HG03575 (cell line): Measurements from ENCODE around the gene TEX22.

Source experiments
- ATAC-seq: cut with Tn5 transposase; IDR thresholded peaks from one replicate; pipeline ENCODE4 v1.9.1; 2021; ENCODE audit not compliant: unreplicated experiment, insufficient number of reproducible peaks, low FRiP score; ENCODE audit errors: extremely low read depth

Gene TEX22

GRCh38 chr14:105394714-105395537 lies 3.4 kb upstream of the TEX22 start:
- no peak for ATAC-seq

GRCh38 chr14:105395538-105395854 lies 2.8 kb upstream of the TEX22 start:
- no peak for ATAC-seq

DNA sequence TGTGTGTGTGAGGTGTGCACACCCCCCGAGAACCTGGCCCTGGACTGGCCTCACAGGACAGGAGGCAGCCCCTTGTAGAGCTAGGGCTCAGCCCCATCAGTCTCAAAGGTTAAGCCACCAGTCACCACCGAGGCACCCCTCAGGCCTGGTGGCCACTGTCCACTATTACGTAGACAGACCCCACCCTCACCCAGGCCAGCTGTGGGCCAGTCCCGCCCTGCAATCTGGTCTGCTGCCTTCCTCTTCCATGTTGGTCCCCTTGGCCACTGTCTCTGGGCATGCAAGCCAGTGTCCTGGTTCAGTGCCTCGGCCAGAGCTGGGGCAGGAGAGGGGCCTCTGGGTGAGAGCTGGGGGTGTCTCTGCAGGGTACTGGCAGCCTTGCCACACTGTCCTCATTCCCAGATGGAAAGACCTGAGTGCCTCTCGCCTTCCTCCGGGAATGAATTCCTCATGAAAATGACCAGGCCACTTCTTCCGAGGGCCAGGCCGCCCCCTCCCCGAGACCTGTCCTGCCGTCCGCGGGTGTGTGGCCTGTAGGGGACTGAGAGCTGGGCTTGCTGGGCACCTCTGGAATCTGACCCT lies 897 bp upstream of the TEX22 start:
- ATAC-seq, result no peak

GRCh38 chr14:105398726-105399465 lies 558 bp downstream of the TEX22 start:
- no peak for ATAC-seq

DNA sequence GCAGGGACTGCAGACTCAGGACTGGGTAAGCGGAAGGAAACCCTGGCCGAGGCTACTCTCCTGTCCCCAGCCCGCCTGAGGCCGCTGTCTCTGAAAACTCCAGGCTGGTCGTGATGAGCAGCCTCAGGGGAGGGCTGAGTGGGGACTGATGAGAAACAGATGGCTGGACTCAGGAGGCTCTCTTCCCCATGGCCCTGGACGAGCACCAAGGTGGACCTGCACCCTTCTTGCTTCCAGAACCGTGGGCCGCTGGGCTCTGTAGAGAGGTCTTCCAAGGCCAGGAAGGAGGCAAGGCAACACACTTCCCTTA lies 1.1 kb downstream of the TEX22 start:
- no peak for ATAC-seq

- ATAC-seq, result no peak
Observed at GRCh38 chr14:105400016-105400415, 1.7 kb downstream of the TEX22 start.

DNA sequence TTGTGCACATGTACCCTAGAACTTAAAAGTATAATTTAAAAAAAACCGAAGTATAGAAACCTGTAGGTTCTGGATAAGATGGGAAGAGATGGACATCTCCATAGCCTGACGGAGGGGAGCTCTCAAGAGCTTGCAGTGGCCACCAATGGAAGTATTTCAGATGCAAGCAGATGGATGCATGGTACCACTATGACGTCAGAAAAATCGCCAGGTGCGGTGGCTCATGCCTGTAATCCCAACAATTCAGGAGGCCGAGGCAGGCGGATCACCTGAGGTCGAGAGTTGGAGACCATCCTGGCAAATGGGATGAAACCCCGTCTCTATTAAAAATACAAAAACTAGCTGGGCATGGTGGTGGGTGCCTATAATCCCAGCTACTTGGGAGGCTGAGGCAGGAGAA lies 3.4 kb downstream of the TEX22 start:
- no peak for ATAC-seq

DNA sequence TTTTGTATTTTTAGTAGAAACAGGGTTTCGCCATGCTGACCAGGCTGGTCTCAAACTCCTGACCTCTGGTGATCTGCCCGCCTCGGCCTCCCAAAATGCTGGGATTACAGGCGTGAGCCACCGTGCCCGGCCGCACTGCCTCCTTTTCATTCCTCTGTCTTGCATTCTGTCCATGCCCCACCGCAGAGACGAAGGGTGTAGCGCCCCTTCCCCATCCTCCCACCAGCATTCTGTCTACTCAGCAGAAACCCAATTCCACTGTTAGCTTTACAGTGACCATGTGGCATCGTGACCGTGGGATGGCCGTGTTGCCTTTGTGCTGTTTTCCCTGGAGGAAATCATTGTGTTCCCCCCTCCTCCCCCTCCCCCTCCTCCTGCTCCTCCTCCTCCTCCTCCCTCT lies 10.3 kb downstream of the TEX22 start:
- ATAC-seq, result no peak

- no peak for ATAC-seq
Observed at GRCh38 chr14:105409364-105409763, 11.0 kb downstream of the TEX22 start.

DNA sequence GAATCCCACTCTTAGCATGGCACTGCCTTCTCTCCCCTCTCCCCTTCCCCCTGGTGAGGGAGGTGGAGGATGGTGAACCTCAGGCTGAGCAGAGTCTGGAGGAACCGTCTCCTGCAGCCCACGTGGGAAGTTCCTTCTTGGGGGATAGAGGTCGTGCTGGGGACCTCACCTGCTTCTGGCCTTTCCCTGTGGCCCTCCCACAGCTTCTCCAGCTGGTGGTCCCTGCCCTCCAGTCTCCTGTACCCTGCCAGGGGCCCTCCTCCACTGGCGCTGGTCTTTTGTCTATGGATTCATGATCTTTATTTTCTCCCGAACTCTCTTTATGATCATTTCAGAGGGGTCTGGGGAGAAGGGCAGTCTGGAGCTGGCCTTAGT lies 12.3 kb downstream of the TEX22 start:
- ATAC-seq, result no peak

DNA sequence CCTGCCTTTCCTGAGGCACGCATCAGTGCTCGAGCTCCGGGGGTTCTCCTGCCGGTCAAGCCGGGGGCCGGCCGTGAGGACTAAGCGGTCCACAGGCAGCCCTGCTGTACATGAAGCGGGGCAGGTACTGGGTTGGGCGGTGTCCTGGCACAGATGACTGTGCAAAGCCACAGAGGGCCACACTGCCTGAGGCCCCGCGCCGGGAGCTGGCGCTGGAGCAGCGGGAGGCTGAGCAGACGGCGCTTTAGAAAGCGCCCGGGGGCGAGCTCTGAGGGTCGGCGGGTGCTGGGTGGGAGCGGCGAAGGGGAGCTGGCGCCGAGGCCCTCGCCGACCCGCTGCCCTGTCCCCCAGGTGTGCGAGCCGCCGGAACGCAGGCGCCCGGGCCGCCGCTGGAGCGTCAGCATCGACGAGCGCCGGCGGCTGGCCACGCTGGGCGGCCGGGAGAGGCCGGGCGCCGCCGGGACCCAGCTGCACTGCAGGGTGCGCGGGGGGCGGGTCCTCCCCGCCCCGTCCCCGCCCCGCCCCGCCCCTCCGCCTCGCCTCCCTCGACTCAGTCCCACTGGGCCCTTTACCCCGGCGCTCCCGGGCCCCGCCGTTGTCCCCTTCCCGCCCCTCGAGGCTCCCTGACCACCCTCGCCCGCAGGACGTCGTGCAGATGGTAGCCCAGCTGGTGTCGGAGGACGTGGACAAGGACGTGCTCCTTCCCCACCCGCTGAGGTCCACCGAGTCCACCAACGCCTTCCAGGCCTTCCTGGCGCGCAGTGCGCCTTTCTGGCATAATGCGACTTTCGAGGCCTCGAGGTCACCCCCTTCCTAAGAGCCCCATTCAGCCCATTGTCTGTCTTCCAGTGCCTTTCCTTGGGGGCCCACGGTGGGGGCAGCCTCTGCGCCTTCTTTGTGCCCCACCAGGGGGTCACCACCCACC lies 12.9 kb downstream of the TEX22 start:
- no peak for ATAC-seq

DNA sequence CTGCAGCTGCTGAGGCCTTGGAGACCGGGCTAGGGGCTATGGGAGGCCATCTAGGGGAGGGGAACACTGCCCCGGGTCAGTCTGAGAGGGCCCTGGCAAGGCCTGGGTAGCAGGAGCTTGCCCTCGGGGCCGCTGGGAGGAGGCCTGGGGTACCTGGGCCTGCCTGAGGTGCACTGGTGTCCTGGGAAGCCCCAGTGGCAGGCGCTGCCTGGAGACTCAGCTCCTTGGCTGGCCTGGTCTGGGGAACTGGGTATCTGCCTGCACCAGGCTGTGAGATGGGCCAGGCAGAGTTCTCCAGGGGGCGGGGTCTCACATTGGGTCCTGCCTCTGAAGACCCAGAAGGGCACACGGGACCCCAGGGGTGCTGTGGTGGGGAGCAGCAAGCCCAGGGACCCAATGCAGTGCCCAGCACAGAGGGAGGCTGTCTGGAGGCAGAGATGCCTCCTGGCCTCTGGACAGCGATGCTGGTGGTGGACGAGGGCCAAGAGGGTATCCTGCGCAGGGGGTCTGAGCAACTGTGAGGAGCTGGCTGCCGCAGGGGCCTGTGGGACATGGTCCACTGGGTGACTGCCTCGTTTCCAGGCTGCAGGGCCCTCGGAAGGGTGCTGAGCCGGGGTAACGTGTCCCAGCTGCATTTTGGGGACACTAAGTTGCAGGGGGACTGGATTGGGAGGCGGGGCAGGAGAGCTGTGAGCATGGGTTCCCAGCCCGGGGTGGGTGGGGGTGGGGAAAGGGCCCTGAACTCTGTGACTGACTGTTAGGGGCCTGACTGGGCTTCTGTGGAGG lies 13.8 kb downstream of the TEX22 start:
- ATAC-seq, result no peak

GRCh38 chr14:105412771-105413543 lies 14.6 kb downstream of the TEX22 start:
- no peak for ATAC-seq

GRCh38 chr14:105413544-105413886 lies 15.2 kb downstream of the TEX22 start:
- no peak for ATAC-seq

- ATAC-seq, result no peak
Observed at GRCh38 chr14:105414456-105415371, 16.4 kb downstream of the TEX22 start.

GRCh38 chr14:105415481-105416428 lies 17.4 kb downstream of the TEX22 start:
- no peak for ATAC-seq
